ENCODE data around the gene KLF7. TPM values are rescaled to one million over a fixed set of nuclear protein-coding genes. Genes with fewer than 3 reads are reported as not detected.

KLF7 gene
- total and polyA plus RNA-seq, 9 donors = 9.5 to 68.1 (median 31.8) TPM

DNA sequence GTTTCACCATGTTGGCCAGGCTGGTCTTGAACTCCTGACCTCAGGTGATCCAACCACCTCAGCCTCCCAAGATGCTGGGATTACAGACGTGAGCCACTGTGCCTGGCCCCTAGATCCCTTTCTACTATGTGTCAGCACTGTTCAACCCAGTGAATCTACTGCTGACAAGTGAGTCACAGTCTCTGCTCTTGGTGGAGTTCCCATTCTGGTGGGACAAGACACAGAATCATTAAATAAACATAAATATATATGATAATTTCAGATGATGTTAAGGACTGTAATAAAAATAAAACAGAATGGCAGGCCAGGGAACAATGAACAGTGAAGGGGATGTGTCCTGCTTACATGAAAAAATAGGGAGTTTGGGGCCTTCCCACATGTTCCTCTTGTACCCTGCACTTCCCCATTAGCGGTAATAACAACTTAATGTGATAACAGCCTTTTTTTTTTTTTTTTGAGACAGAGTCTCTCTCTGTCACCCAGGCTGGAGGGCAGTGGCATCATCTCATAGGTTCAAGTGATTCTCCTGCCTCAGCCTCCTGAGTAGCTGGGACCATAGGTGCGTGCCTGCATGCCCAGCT lies 114.3 kb downstream of the KLF7 start:
- WGBS, 3 donors = 87 to 88% (median 88%) methylated on average over 3 of the region's 3 CpGs
- DNase-seq = no peak
- Histone ChIP-seq H3K4me1 (ENCODE audit: insufficient read depth) (no peaks in the 10 kb centered on the region), H3K9me3 (no peaks in the 10 kb centered on the region), H3K27me3 (no peaks in the 10 kb centered on the region), H3K27ac (no peak overlapping the region), H3K36me3 (no peaks in the 10 kb centered on the region), H3K4me3 (no peak overlapping the region)
- intact Hi-C loops (cut with DNase I) = no loop called here
- no peak for TF ChIP-seq POLR2A (IDR thresholded peaks at IDR 0.05)
- TF ChIP-seq EP300 (IDR thresholded peaks at IDR 0.05) = no peak
- TF ChIP-seq, protein P1, sequence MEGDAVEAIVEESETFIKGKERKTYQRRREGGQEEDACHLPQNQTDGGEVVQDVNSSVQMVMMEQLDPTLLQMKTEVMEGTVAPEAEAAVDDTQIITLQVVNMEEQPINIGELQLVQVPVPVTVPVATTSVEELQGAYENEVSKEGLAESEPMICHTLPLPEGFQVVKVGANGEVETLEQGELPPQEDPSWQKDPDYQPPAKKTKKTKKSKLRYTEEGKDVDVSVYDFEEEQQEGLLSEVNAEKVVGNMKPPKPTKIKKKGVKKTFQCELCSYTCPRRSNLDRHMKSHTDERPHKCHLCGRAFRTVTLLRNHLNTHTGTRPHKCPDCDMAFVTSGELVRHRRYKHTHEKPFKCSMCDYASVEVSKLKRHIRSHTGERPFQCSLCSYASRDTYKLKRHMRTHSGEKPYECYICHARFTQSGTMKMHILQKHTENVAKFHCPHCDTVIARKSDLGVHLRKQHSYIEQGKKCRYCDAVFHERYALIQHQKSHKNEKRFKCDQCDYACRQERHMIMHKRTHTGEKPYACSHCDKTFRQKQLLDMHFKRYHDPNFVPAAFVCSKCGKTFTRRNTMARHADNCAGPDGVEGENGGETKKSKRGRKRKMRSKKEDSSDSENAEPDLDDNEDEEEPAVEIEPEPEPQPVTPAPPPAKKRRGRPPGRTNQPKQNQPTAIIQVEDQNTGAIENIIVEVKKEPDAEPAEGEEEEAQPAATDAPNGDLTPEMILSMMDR (IDR thresholded peaks at IDR 0.05) = no peak

DNA sequence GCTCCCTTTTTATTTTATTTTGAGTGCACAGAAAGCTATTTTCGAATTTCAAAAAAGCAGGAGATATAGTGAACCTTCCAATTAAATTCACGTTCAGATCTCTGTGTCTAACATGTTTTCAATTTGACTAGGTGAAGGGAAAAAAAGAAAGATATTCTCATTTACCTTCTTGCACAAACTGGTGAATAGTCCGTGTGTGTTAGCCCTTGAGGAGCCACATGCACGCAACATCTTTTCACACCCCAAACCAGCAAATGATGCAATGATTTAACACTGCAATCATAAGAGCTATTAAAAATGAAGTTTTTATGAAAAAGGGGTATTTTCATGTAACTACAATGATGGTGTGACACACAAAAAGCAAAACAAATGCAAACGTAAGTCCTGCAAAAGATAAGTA lies 116.6 kb downstream of the KLF7 start:
- H3K27ac ChIP-seq = no peak overlapping the region

DNA sequence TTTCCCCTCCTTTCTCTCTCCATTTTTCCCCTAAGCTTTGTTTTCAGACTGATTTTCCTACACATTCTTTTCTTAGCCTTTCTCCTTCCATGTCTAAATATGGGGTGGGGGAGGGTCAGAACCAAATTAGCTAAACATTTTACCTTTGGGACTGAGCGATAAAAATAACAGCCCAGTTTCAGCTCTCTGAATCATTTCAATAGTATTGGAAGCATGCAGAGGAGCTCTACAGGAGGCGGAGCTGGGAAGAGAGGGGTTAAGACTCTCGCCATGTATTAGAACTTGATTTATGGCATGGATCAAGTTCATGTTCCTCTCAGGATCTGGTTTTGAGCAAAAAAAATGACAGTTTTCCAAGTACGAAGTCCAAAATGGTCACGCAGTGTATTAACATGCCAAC lies 117.3 kb downstream of the KLF7 start:
- no peaks in the 10 kb centered on the region for H3K4me1 ChIP-seq (ENCODE audit: insufficient read depth)
- H3K9me3 ChIP-seq = no peaks in the 10 kb centered on the region
- no peaks in the 10 kb centered on the region for H3K36me3 ChIP-seq
- H3K27me3 ChIP-seq = no peaks in the 10 kb centered on the region
- intact Hi-C loops (cut with DNase I) = loop anchor here in 3 of 4 donors (5.0 kb wide), 1 partner anchor 424 kb away; no protein-coding TSS in a partner anchor
- WGBS, 3 donors = 68 to 80% (median 77%) methylated on average over 5 of the region's 5 CpGs
- TF ChIP-seq POLR2A (IDR thresholded peaks at IDR 0.05) (no peak), EP300 (IDR thresholded peaks at IDR 0.05) (no peak)
- TF ChIP-seq, protein P1 (IDR thresholded peaks at IDR 0.05) = no peak
- no peak for DNase-seq
- H3K4me3 ChIP-seq = no peak overlapping the region
- no peak overlapping the region for H3K27ac ChIP-seq

More for the DNA sequence above, 116.6 kb downstream of the KLF7 start:
- no peak for DNase-seq
- Histone ChIP-seq H3K36me3 (no peaks in the 10 kb centered on the region), H3K4me1 (ENCODE audit: insufficient read depth) (no peaks in the 10 kb centered on the region), H3K4me3 (no peak overlapping the region), H3K9me3 (no peaks in the 10 kb centered on the region), H3K27me3 (no peaks in the 10 kb centered on the region)
- 68 to 73% (median 68%) methylated on average over 5 of the region's 5 CpGs for WGBS, 3 donors
- TF ChIP-seq POLR2A (IDR thresholded peaks at IDR 0.05) (no peak), EP300 (IDR thresholded peaks at IDR 0.05) (no peak)
- TF ChIP-seq, protein P1 (IDR thresholded peaks at IDR 0.05) = no peak
- intact Hi-C loops (cut with DNase I) = loop anchor here in 3 of 4 donors (5.0 kb wide), 1 partner anchor 423 kb away; no protein-coding TSS in a partner anchor

DNA sequence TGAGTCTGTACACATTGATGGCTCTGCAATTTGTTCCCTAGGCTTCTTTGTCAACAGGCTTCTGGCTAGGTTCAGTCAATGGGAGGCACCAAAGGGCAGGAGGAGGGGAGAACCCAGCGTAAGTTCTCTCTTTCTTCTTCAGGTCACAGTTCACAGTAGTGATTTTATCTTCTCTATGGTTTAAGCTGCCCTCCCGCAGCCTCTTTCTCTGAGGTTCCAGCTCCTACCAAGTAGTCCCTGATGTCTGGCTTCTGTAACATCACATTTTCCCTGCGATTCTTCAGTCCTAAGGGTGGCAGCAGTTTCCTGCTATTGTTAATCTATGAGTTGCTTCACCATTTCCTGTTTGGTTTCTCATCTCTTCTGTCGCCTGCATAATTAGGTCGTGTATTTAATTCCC lies 119.0 kb downstream of the KLF7 start:
- Histone ChIP-seq H3K27ac (no peak overlapping the region), H3K9me3 (no peaks in the 10 kb centered on the region), H3K4me3 (no peak overlapping the region), H3K27me3 (no peaks in the 10 kb centered on the region), H3K4me1 (ENCODE audit: insufficient read depth) (no peaks in the 10 kb centered on the region), H3K36me3 (no peaks in the 10 kb centered on the region)
- TF ChIP-seq EP300 (IDR thresholded peaks at IDR 0.05) = no peak
- TF ChIP-seq, protein P1 (IDR thresholded peaks at IDR 0.05) = peak in 1 of 3 donors; percentile 19
- intact Hi-C loops (cut with DNase I) = loop anchor here in 3 of 4 donors (5.0 kb wide), 1 partner anchor 426 kb away; no protein-coding TSS in a partner anchor
- WGBS, 3 donors = 27 to 40% (median 33%) methylated on average over 5 of the region's 5 CpGs
- DNase-seq = peak in 1 of 5 donors; percentile 39
